LNCAP (cell line): Measurements from ENCODE around the gene INTS7.

Source experiments
- CTCF ChIP-seq: fragments of 450-650 bp; IDR thresholded peaks from 2 replicates; pipeline ENCODE4 v1.5.1; 2017; ENCODE audit warnings: mild to moderate bottlenecking

The INTS7 gene

GRCh38 chr1:211921579-211922095 lies 113.7 kb downstream of the INTS7 start:
- TF ChIP-seq CTCF = no peak

- no peak for TF ChIP-seq CTCF
Measured at GRCh38 chr1:211920602-211921226, 114.6 kb downstream of the INTS7 start.

GRCh38 chr1:211920141-211920572 lies 115.2 kb downstream of the INTS7 start:
- no peak for TF ChIP-seq CTCF

- no peak for TF ChIP-seq CTCF
Measured at GRCh38 chr1:211918843-211919414, 116.4 kb downstream of the INTS7 start.

GRCh38 chr1:211915924-211916323 lies 119.4 kb downstream of the INTS7 start:
- TF ChIP-seq CTCF = no peak

GRCh38 chr1:211912844-211913432 lies 122.4 kb downstream of the INTS7 start:
- TF ChIP-seq CTCF = no peak

GRCh38 chr1:211912038-211912437 lies 123.3 kb downstream of the INTS7 start:
- no peak for TF ChIP-seq CTCF
